Caki2 (cell line): ENCODE data around the gene RHOJ. TPM values are rescaled to one million over a fixed set of nuclear protein-coding genes. Genes with fewer than 3 reads are reported as not detected.

Experiments used
- DNase-seq: peaks from one replicate; pipeline ENCODE4 v3.0.0-alpha.2; 2015; ENCODE audit warnings: low read depth
- in situ Hi-C: cut with HindIII; loops from 2 replicates; pipeline ENCODE4 v1.10.0; 2016; ENCODE audit warnings: low sequenced_read_pairs, low pct_unique_long_range_greater_than_20kb, mixed read lengths
- total RNA-seq: library from RNA; depleted of rRNA; stranded (reverse); fragments of >200 nt; shearing (Covaris generic); gene quantifications from 2 replicates; pipeline ENCODE4 v1.2.3, GENCODE V29; 2014; ENCODE audit warnings: low replicate concordance

The RHOJ gene
- total RNA-seq, 1 experiment from 2014 or later, result not detected

DNA sequence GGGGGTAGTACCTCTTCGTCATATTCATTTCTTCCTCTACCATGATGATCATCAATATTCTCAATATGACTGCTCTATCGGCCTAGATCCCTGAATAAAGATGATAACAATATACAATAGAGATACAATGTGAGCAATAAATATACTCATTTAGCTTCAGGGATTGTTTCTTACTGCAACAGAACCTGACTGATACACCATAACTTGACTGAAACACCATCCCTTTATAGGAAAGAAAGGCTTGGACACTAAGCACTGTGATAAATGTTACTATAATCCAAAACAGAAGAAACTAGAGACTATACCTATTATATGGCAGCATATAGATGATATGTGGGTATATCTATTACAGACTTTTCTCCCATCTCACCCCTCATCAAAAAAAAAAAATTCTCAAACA lies 1.2 kb upstream of the RHOJ start:
- in situ Hi-C loops, result no loop called here
- no peak for DNase-seq

DNA sequence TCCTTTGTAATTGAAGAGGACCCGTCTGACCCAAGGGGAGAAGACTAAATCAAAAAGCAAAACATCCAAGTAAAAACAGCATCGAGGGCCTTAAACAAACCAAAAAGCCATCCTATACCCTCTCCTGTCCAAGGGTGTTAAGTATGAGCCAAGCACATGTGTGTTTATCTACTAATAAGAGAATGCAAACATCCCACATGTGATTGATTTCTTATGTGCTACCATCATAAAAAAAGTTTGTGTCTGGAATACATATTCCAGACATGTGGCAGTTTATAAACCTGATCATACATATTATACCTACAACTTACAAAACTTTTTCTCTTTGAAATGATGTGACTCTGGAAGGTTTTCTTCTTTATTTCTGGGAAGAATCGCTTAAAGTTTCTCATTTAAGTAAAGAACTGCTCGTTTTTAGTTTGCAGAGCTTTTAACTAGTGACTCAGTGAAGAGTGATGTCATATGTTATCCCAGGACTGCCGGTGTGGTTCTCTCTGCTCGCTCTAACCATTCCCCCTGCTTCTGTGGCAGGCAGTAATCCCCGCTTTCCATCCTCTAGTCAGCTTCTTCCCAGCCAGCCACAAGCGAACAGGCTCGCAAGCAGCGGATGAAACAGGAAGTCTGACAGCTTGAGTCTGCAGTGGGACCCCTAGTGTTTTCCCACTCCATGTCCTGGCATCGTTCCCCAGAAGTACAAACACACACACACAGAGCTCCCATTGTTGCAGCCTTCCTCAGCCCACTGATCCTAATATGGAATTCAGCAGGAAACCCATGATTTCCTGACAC lies 431 bp upstream of the RHOJ start:
- peak; percentile 48 for DNase-seq
- in situ Hi-C loops, result no loop called here

DNA sequence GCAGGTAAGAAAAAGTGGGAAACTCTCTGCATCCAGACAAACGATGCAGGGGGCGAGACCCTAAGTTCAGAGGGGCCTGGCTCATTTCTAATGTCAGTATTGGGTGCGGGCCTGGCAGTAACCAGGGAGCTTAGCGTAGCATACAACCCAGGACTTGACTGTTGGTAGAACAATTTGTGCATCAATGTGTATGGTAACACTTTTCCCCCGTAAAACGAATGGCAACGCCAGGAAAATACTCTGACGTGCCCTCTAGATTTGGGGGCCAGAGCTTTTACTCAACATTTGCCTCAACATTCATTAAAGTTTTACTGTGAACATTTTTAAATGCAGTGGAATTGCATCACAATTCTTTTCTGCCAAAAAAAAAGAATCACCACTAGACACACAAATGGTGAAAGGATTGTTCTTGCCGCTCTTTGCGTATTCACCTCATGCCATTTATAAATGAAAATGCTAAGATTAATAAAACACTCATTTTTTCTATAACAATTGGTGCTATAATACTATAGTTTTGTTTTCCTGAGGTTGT lies 867 bp downstream of the RHOJ start:
- in situ Hi-C loops, result no loop called here

DNA sequence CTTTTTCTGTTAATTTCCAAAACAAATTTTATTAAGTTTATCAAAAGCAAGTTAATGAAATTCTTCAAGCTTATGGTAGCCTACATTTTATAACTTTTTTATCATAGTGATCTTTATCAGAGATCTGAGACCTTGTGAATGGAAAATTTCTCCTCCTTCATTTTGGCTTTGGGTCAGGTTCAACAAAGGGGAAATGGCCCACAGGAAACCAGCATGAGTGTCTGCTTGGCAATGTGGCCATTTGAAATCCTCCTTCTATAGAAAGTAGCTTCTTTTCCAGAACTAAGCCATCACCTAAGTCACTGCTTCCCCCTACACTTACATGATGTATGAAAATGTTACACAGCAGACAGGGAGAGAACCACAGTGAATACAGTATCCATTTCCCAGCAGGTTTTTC lies 1.6 kb downstream of the RHOJ start:
- DNase-seq, result no peak
- in situ Hi-C loops, result no loop called here

More for the DNA sequence above, 867 bp downstream of the RHOJ start:
- no peak for DNase-seq

DNA sequence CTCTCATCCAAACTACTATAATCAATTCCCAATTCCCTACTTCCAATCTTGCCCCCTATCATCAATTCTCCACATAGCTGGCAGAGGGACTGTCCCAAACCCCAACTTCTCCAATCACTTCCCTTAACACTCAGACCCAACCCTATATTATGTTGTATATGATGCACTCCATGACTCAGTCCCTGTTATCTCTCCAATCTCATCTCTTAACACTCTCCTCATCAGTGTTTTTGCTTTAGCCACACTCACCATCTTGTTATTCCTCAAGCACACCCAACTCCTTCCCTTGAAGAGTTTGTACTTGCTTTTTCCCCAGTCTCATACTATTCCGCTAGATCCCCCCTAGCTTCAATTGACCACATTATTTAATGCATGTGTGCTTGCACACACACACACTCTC lies 4.9 kb downstream of the RHOJ start:
- no peak for DNase-seq
- in situ Hi-C loops, result no loop called here

DNA sequence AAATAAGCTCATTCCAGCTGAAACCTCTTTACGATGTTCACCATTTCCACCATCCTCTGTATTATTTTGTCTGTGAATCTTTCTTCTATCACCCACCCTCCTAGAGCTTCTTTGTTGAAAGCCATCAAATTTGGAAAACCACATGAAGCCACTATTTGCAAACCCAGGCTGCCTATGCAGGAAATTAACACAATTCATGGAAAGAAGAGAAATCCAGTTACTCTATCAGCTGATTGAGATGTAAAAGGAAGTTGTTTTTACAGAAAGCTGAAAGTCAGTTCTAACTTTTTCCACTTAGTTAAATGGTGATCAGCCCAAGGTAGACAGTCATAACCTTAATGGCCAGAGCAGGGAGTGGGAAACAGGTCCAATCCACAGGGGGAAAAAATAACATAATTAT lies 6.6 kb downstream of the RHOJ start:
- in situ Hi-C loops, result no loop called here
- no peak for DNase-seq

DNA sequence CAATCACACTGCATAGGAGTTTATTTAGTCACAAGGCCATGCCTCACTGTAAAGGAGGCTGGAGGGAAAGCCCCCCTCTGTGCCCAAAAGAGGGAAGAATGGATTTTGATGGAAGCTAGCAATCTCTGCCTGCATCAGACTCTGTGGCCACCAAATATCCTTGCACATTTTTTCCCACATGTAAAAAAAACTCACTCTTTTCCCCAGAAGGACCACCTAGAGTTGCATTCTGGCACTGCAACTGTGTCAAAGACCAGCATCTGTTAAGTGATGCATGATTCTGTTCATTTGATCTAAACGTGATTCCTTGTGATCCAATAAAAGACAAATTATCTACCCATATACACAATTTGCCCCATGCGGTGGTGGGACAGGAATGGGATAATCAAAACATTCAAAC lies 8.0 kb downstream of the RHOJ start:
- no peak for DNase-seq
- in situ Hi-C loops, result no loop called here

DNA sequence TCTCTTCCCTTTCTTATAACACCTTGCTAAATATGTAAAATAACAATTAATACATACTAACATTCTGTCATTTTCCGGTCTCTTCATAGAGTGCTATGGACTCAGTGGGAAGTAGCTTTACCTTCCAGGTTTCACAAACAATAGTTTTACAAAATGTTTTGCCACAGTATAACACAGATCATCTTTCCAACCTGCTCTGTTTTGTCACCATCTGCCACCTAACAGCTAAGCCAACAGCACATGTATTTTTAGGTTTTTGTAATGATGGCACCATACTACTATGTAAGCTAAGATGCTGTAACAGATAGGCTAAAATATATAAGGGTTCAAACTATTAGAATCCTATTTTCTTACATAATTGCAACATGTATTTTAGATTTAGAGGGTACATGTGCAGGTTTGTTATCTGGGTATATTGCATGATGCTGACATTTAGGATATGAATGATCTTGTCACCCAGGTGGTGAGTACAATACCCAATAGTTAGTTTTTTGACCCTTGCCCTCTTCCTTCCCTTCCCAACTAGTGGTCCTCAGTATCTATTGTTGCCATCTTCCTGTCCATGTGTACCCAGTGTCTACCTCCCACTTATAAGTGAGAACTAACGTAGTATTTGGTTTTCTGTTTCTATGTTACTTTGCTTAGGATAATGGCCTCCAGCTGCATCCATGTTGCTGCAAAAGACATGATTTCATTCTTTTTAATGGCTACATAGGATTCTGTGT lies 8.7 kb downstream of the RHOJ start:
- no peak for DNase-seq

DNA sequence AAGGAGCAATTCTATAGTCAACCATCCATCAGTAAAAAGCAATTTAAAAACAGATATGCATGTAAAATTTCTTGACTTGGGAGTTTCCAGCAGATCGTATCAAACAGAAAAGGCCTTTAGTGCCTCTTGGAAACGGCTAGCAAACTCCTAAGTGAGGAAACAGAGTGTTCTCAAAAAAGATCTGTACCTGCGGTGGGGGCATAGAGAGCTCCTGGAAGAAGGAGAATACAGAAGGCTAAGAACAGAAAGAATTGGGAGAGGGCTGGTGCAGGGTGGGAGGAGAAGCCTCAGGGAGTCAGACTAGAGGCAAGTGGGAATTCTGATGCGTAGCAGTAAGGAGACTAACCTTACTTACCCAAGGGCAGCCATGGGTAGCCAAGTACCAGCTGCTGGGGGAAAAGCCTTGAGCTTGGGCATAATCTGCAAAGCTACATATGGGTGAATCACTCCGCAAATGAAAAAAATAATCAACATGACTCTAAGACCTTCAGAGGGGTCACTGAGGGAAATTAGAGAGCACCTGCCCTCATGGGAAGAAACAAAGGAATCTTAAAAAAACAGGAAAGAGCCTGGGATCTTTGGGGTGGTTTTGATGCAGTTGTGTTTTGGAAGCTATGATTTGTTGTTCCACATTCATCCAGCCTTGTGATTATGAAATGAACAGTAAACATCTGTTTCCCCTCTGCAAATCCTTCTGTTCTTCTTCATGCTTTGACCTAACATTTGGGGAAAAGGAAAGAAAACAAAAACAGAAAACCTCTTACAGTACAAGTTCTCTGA lies 10.4 kb downstream of the RHOJ start:
- in situ Hi-C loops, result no loop called here
- no peak for DNase-seq

More for the DNA sequence above, 8.7 kb downstream of the RHOJ start:
- in situ Hi-C loops, result no loop called here

DNA sequence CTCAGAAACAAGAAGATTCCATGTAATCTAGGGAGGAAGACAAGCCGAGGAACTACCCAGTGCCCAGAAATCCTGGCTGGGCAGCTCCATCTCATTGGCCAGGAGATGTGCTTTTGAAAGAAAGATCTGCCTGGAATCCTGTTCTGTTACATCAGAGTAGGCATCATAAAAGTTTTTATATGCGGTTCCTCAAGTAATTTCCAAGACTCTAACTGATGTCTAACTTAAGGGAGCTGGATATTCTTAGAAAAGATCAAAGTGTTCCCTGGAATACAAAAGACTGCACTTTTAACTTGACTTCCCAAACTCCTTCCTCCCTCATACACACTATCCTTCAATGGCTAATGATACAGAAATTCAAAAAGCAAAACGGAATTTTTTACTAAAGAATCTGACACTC lies 16.3 kb downstream of the RHOJ start:
- in situ Hi-C loops, result no loop called here
- no peak for DNase-seq

DNA sequence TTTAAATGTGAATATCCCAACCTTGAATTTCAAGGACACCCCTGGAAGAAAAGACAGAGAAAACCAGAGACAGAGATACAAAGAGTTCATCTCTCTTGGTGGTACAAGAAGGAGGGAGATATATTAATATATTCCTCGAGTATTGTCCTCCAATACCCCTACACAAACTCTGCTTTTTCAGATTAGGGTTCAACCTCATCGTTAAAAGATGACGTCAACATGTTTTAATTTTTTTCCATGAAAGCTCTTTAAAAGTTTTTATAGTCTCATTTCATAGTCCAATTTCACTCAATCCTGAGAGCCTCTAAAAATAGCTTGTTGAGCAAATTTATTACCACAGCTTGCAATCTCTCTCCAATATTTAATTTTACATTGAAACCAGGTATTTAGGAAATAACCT lies 19.4 kb downstream of the RHOJ start:
- in situ Hi-C loops, result no loop called here
- DNase-seq, result no peak

DNA sequence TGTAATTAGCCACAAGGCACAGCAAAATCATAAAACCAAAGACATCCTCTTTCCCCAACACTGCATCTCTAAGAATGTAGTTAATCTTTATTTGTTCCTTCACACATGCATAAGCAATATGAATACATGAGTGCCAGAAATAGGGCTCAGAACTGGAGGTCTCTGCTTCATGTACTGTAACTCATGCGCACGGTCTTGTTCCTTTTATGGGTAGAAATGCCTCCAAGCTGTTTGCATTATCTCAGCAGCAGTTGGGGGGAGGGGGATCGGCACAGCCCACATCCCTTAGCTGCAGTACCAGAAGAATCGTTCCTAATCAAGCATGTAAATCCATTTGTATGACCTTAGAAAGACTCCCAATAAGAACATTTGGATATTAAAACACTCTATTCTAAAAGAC lies 20.0 kb downstream of the RHOJ start:
- DNase-seq, result no peak
- in situ Hi-C loops, result no loop called here

DNA sequence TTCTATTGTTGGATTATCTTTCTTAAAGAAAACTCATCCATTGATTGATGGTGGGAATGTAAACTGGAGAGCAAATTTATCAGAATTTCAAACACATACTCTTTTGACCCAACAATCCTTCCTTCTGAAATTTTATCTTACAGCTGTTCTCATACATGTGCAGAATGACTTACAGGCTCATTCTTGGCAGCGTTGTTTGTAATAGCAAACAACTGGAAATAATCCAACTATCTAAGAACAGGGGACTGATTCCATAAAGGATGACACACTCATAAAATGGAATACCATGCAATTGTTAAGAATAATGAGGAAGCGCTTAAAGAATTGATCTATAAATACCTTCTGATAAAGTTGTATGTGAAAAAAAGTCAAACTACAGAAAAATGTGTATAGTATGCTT lies 24.0 kb downstream of the RHOJ start:
- DNase-seq, result no peak
- in situ Hi-C loops, result no loop called here

DNA sequence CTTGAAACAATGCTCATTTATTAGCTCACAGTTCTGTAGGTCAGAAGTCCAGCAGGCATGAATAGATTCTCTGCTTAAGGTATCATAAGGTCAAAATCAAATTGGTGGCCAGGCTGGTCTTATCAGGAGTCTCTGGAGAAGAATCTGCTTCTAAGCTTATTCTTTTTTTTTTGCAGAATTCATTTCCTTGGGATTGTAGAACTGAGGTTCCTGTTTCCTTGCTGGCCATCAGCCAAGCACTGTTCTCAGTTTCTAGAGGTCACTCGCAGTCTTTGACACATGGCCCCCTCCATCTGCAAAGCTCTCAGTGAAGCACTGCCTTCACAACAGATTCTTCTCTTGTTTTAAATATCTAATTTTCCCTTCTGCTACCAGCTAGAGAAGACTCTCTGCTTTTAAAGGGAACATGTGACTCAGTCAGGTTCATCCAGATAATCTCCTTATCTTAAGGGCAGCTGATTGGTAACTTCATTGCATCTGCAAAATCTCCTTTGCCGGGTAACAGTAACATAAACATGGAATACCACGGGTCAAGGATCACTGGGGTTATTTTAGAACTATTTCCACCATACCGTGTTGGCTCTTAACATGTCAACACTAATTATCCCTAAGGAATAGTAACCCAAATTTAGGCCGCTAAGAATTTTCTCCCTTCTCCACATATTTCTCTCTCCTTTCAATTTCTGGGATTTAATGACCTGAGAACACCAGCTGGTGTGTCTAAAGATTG lies 25.3 kb downstream of the RHOJ start:
- in situ Hi-C loops, result no loop called here
- DNase-seq, result no peak

DNA sequence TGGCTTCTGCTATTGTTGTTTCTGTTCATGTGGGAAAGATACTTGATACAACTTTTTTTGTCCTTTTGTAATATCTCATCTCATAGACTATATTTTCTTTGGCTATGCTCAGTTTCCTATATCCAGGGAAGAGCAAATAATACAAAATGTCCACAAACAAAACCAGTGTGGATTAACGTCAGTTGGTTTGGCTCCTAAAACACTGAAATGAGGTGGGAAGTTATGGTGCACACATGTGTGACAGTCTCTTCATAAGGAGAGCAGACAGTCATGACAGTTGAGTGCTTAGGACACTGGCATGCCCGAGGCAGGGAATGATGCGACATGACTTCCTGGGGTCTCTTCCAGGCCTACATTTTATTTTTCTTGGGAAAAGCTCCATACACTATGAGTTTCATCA lies 27.5 kb downstream of the RHOJ start:
- DNase-seq, result no peak
- in situ Hi-C loops, result no loop called here

DNA sequence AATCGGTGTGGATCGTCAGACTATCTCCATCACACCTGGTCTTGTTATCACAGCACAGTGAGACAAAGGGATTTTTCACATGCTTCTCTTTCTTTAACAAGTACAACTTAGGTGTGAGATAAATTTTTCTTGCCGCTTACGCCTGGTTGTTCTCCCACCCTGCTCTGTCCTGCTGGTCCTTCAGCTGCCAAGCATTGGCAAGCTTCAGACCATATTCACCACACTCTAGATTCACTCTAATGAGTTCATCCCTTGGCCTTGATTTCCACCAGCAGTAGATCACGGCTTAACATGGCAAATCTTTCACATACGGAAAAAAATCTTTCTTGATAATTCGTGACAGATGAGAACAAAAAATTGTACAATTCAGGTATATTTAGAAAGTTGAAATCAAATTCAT lies 33.5 kb downstream of the RHOJ start:
- in situ Hi-C loops, result no loop called here
- no peak for DNase-seq

DNA sequence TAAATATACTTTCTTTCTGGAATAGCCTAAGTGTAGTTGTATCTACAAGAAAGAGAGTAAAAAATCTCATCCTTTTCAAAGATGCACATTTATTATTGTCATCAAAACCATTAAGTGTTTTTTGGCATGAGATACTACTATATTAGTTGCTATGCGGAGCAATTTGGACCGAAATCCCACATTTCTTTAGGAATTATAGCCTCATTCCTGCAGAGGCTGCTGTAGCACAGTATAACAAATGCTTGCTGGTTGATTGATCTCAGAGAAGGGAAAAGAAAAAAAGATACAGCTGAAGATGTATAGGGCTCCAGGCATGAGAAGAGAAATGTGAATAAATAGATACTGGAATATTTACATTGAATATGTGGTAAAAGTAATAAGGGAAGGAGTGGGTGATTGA lies 36.0 kb downstream of the RHOJ start:
- DNase-seq, result no peak
- in situ Hi-C loops, result no loop called here

DNA sequence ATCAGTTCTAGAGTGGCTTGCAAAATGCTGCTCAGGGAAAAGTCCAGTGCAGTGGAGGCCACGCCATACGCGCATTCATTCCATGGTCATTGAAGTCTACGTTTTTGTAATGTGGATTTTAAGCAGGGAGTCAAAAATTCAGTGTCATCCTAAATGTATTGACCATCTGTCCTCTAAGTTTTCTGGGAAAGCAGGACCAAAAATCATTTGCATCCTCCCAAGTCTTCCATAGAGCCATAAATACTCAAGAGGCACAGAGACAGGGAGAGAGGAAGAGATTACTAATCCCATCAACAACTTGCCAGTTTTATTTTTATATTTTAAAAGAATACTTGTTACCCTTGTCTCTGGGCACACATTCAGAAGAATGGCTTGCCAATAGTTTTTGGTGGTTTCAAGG lies 36.9 kb downstream of the RHOJ start:
- in situ Hi-C loops, result no loop called here

More for the DNA sequence above, 36.9 kb downstream of the RHOJ start:
- no peak for DNase-seq
